ENCODE results near the gene GZMM.

DNA sequence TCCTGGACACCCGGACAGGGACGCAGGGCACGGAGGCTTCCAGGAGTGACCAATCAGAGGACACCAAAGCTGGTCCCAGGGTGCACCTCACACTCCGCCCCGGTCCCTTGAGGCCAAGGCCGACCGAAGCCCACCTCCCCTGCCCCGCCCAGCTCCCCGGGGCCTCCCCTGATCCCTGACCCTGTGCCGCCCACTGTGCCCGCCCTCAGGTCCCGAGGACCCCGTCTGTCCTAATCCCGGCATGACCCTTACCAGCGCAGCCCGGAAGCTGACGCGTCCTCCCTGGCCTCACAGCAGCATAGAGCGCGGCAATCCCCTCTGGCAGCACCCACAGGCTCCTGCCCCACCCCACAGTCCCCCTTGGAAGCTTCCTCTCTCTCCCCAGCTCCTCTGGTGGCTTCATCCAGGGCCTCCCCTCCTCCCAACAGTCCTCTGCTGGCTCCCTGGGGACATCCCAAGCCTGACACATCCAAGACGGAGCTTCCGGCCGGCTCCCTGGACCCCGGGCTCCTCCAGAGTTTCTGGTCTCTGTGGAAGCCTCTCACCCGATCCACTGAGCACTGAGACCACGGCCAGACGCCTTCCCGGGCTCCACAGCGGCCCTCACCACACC is 19.7 kb upstream of the GZMM start:
- TF ChIP-seq, protein P1, sequence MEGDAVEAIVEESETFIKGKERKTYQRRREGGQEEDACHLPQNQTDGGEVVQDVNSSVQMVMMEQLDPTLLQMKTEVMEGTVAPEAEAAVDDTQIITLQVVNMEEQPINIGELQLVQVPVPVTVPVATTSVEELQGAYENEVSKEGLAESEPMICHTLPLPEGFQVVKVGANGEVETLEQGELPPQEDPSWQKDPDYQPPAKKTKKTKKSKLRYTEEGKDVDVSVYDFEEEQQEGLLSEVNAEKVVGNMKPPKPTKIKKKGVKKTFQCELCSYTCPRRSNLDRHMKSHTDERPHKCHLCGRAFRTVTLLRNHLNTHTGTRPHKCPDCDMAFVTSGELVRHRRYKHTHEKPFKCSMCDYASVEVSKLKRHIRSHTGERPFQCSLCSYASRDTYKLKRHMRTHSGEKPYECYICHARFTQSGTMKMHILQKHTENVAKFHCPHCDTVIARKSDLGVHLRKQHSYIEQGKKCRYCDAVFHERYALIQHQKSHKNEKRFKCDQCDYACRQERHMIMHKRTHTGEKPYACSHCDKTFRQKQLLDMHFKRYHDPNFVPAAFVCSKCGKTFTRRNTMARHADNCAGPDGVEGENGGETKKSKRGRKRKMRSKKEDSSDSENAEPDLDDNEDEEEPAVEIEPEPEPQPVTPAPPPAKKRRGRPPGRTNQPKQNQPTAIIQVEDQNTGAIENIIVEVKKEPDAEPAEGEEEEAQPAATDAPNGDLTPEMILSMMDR (IDR thresholded peaks at IDR 0.05): no peak
- no peak for TF ChIP-seq POLR2A (IDR thresholded peaks at IDR 0.05)

All from Peyer's patch (tissue), 4 donors.